ENCODE measurements around the gene SELENOW. TPM values are rescaled to one million over a fixed set of nuclear protein-coding genes. Genes with fewer than 3 reads are reported as not detected.
"Not testable (repeated sequence)": the region's sequence is repeated elsewhere in the genome, so short reads cannot be mapped to it uniquely, and the experiment has no call there.

SELENOW gene
- 100 to 1,000 TPM in 1 of 2 donors, 10 to 100 TPM in 1; 89.5 to 101 TPM for total RNA-seq
- 54.6 to 63.2 reads per million in 2 donors for total RNA-seq

DNA sequence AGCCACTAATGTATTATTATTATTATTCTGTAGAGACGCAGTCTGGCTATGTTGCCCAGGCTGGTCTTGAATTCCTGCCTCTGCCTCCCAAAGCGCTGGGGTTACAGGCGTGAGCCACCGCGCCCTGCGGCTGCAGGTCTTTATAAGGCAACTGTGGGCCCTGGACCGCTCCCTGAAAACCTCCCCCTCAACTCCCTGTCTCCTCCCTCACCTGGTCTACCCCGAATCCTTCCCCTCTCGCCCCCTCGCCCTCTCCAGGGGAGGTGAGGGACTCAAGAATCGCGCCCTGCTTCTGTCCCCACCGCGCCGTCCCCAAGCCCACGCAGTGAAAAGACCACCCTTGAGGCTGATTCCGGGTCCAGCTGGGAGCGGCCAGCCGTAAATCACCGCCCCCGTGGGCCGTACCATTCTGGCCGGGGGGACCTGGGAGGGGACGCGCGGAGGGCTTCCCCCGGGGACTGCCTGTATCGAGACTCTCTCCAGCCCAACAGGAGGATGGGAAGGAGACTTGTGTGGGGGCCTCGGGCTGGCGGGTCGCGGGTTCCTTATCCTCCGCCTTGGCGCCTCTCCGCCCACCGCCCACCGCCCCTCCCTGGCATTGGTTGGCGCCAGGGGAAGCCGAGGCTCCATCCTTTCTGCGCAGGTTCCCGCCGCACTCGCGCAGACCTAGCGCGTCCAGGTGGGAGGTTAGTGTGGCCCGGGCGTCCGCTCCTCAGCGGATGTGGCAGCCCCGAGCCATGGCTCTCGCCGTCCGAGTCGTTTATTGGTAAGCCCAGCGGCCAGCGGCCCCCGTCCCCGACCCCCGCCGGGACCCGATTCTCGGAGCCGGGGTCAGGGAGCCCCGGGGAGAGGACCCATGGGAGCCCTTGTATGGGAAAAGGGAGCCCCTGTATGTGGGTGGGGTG lies at the start of gene SELENOW:
Gene SELENOW (plus strand): TSS at position 655 of the 905 bp plus-strand sequence. CDS start 83 bp downstream, at position 738.
- H3K9me3 ChIP-seq (ENCODE audit: control insufficient read depth, low read length, poor library complexity, severe bottlenecking), result no peaks in the 10 kb centered on the region
- H3K27ac Mint-ChIP-seq, result peak within 1 kb of the TSS; percentile 91
- no peaks in the 10 kb centered on the region for H3K27me3 Mint-ChIP-seq
- peak; percentile 64 to 66 (median 64) for DNase-seq
- ATAC-seq, result peak; percentile 95
- H3K4me1 Mint-ChIP-seq, result peaks cover 31% of the 10 kb centered on the region
- H3K36me3 Mint-ChIP-seq (ENCODE audit: low read depth), result peaks cover 6% of the 10 kb centered on the region
- H3K4me3 Mint-ChIP-seq, result peak within 1 kb of the TSS; percentile 97

DNA sequence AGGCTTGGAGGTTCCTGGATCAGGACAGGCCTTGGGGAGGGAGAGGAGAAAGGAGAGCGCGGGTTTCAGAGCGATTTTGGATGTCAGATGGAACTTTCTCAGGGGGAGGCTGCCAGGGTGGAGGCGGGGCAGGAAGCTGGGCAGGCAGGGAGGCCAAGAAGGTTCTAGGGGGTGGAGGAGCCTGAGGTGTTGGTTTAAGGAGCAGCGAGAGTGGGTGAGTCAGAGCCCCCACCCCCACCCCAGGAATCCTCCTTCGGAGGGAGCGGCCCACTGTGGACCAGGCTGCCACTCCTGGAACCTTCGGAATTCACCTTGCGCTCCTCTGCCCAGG lies 49.1 kb upstream of the SELENOW start:
- Mint-ChIP-seq H3K27me3 (peaks cover 39% of the 10 kb centered on the region), H3K27ac (no peak overlapping the region), H3K4me1 (peaks cover 19% of the 10 kb centered on the region), H3K36me3 (ENCODE audit: low read depth) (peaks cover 4% of the 10 kb centered on the region), H3K4me3 (peak overlapping the region; percentile 77)
- no peaks in the 10 kb centered on the region for H3K9me3 ChIP-seq (ENCODE audit: control insufficient read depth, low read length, poor library complexity, severe bottlenecking)
- DNase-seq (no peak), ATAC-seq (peak; percentile 36)

DNA sequence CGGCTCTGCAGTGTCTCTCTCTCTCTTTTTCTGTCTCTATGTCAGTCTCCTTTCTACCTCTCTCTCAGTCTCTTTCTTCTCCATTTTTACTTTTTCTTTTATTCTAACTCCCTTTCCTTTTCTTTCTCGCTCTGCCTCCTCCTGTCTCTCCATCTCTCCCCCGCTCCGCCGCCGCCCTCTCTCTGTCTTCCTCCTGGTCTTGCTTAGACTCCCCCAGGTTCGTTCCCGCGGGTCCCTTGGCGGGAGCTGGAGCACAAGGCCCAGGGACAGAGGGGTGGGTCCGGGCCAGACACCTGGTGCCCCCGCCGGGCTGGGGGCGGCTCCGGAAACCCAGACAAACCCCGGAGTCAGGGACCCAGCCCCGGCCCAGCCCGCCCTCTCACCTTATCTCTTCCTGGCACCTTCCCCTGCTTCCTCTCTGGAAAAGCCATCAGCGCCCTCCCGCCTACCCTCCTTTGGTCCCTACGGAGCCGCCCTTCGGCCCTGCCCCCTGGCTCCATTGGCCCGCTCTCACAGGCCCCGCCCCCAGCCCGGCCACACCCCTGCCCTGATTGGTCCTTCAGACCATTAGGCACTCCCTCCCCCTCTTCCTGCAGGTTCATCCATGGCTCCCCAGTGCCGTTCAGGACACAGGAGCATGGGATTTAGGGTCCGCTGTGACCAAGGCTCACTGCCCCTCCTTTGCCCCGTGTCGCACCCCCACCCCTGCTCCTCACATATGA lies 48.5 kb upstream of the SELENOW start:
- H3K9me3 ChIP-seq (ENCODE audit: control insufficient read depth, low read length, poor library complexity, severe bottlenecking), result no peaks in the 10 kb centered on the region
- Mint-ChIP-seq H3K27me3 (peaks cover 38% of the 10 kb centered on the region), H3K36me3 (ENCODE audit: low read depth) (peaks cover 4% of the 10 kb centered on the region), H3K27ac (no peak overlapping the region), H3K4me3 (peak overlapping the region; percentile 77), H3K4me1 (peaks cover 19% of the 10 kb centered on the region)
- peak; percentile 72 for ATAC-seq
- no peak for DNase-seq

DNA sequence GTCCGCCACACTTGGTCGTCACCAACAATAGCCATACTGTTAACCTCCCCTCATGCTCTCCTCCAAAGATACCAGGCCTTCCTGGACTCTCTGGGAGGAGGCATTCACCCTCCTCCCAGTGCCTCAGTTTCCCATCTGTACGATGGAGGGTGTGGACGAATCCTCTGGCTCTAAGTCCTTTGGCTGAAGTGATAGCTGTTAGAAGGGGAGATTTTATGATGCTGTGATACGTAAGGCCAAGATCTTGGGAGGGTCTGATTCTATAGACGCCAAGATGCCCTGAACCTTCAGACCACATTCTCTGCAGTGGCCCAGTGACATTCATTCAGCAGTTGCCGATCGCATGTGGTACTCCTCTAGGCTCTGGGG lies 48.0 kb upstream of the SELENOW start:
- Mint-ChIP-seq H3K27me3 (peaks cover 38% of the 10 kb centered on the region), H3K36me3 (ENCODE audit: low read depth) (peaks cover 4% of the 10 kb centered on the region), H3K4me3 (peak overlapping the region; percentile 77), H3K4me1 (peaks cover 19% of the 10 kb centered on the region), H3K27ac (no peak overlapping the region)
- no peak for ATAC-seq
- no peak for DNase-seq
- no peaks in the 10 kb centered on the region for H3K9me3 ChIP-seq (ENCODE audit: control insufficient read depth, low read length, poor library complexity, severe bottlenecking)

DNA sequence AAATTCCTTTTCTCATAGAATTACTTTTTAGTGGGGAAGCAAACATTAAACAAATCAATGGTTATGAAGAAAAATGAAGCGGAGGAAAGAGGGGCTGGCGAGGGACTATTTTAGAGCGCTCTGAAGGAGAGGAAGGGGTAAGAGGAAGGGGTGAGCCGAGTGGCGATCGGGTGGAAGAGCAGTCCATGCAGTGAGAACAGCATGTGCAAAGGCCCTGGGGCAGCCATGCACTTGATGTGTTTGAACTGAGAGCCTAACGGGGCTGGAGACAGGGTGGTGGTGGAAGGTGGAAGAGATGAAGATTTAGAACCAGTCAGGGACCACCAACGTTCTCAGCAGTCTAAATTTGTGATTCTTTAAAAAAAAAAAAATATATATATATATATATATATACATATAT lies 47.6 kb upstream of the SELENOW start:
- peaks cover 38% of the 10 kb centered on the region for H3K27me3 Mint-ChIP-seq
- H3K9me3 ChIP-seq (ENCODE audit: control insufficient read depth, low read length, poor library complexity, severe bottlenecking), result no peaks in the 10 kb centered on the region
- H3K27ac Mint-ChIP-seq, result no peak overlapping the region
- DNase-seq (no peak), ATAC-seq (no peak)
- H3K4me1 Mint-ChIP-seq, result peaks cover 19% of the 10 kb centered on the region
- peaks cover 4% of the 10 kb centered on the region for H3K36me3 Mint-ChIP-seq (ENCODE audit: low read depth)
- no peak overlapping the region for H3K4me3 Mint-ChIP-seq

DNA sequence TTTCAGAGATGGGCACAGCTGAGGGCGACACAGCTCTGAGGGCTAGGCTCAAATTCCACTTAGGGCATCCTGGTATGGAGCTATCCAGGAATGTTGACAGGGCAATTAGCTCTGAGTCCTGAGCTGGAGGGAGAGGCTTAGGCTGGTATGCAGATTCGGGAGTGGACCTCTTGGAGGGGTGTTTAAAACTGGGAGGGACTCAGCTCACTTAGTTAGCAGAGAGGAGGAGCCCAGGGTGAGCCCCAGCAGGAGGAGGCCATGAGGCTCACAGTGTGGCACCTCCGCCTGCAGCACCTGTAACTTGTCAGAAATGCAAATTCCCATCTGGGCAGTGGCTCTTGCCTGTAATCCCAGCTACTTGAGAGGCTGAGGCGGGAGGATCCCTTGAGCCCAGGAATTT lies 43.4 kb upstream of the SELENOW start:
- H3K9me3 ChIP-seq (ENCODE audit: control insufficient read depth, low read length, poor library complexity, severe bottlenecking), result no peaks in the 10 kb centered on the region
- ATAC-seq, result no peak
- no peak for DNase-seq
- no peaks in the 10 kb centered on the region for H3K36me3 Mint-ChIP-seq (ENCODE audit: low read depth)
- H3K4me3 Mint-ChIP-seq, result no peak overlapping the region
- H3K27ac Mint-ChIP-seq, result no peak overlapping the region
- H3K4me1 Mint-ChIP-seq, result peaks cover 8% of the 10 kb centered on the region
- H3K27me3 Mint-ChIP-seq, result peaks cover 17% of the 10 kb centered on the region

DNA sequence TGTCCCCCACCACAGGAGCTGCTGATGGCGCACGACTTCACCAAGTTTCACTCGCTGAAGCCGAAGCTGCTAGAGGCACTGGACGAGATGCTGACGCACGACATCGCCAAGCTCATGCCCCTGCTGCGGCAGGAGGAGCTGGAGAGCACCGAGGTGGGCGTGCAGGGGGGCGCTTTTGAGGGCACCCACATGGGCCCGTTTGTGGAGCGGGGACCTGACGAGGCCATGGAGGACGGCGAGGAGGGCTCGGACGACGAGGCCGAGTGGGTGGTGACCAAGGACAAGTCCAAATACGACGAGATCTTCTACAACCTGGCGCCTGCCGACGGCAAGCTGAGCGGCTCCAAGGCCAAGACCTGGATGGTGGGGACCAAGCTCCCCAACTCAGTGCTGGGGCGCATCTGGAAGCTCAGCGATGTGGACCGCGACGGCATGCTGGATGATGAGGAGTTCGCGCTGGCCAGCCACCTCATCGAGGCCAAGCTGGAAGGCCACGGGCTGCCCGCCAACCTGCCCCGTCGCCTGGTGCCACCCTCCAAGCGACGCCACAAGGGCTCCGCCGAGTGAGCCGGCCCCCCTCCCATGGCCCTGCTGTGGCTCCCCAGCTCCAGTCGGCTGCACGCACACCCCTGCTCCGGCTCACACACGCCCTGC lies 37.5 kb upstream of the SELENOW start:
- peaks cover 14% of the 10 kb centered on the region for H3K4me1 Mint-ChIP-seq
- DNase-seq, result no peak
- ATAC-seq, result no peak
- H3K4me3 Mint-ChIP-seq, result no peak overlapping the region
- H3K36me3 Mint-ChIP-seq (ENCODE audit: low read depth), result peaks cover 2% of the 10 kb centered on the region
- peak overlapping the region; percentile 21 for H3K27ac Mint-ChIP-seq
- no peaks in the 10 kb centered on the region for H3K27me3 Mint-ChIP-seq
- H3K9me3 ChIP-seq (ENCODE audit: control insufficient read depth, low read length, poor library complexity, severe bottlenecking), result no peaks in the 10 kb centered on the region

DNA sequence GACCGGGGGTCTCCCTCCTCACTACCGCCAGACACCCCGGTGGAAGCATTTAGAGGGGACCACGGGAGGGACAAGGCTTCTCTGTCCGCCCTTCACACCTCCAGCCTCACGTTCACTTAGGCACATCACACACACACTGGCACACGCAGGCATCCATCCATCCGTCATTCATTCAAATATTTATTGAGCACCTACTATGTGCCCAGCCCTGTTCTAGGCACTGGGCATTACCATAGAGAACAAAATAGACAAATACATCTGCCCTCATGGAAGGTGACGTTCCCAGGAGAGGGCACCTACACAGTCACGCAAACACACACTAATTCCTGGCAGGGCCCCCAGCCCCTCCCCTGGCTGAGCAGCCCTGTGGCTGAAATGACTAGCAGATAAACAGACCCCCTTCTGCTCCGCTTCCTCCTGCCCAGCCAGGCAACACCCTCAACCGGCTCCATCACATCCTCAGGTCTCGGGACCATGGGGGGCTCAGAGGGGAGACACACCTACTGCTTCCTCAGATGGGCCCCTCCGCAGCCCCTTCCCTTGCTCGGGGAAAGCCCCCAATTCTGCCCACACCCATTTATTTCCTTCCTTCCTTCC lies 36.9 kb upstream of the SELENOW start:
- DNase-seq (no peak), ATAC-seq (no peak)
- peaks cover 14% of the 10 kb centered on the region for H3K4me1 Mint-ChIP-seq
- H3K4me3 Mint-ChIP-seq, result peak overlapping the region; percentile 41
- peaks cover 2% of the 10 kb centered on the region for H3K36me3 Mint-ChIP-seq (ENCODE audit: low read depth)
- no peaks in the 10 kb centered on the region for H3K27me3 Mint-ChIP-seq
- H3K9me3 ChIP-seq (ENCODE audit: control insufficient read depth, low read length, poor library complexity, severe bottlenecking), result no peaks in the 10 kb centered on the region
- H3K27ac Mint-ChIP-seq, result no peak overlapping the region

DNA sequence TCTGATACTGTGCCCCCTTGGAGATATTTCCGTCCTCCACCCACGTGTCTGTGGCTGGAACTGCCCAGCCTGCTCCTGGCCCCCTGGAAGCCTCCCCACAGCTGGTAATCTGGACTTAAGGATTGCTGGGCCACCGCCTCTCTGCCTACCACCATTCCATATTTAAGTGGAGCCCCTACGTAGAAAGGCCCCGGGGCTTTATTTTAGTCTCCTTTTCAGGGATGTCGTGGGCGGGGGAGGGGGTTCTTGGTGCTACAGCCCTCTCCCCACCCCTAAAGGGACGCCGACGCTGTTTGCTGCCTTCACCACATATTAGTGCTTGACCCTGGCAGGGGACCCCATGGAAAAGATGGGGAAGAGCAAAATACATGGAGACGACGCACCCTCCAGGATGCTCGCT lies 35.9 kb upstream of the SELENOW start:
- no peak overlapping the region for H3K27ac Mint-ChIP-seq

DNA sequence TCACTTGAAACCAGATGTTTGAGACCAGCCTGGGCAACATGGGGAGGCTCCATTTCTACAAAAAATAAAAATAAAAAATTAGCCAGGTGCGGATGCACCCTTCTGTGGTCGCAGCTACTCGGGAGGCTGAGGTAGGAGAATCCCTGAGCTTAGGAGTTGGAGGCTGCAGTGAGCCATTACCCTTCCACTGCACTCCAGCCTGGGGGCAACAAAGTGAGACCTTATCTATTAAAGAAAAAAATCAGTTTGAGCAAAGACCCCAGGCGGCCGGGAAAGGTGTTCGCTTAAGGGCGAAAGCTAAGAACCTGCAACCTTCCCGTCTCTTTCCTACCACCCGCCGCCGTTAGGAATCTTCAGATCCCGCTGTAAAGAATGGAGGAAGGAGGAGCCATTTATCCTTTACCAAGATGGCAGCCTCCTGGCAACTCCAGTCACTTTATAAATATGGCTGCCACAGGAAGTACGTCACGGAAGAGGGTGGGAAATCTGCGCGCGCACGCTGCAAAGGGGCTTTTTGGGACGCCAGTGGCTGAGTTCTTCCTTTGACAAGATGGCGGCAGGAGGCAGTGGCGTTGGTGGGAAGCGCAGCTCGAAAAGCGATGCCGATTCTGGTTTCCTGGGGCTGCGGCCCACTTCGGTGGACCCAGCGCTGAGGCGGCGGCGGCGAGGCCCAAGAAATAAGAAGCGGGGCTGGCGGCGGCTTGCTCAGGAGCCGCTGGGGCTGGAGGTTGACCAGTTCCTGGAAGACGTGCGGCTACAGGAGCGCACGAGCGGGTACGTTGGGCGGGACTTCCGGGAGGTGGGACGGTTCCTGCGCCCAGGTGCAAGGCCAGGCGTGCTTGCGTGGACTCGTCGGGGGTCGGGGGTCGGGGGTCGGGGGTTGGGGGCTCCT lies 33.2 kb upstream of the SELENOW start, which contains the start of gene NOP53:
Gene NOP53 (plus strand): TSS at position 537 of the 892 bp plus-strand sequence. CDS start 14 bp downstream, at position 551.
- peak; percentile 90 to 94 (median 93) for DNase-seq
- no peaks in the 10 kb centered on the region for H3K9me3 ChIP-seq (ENCODE audit: control insufficient read depth, low read length, poor library complexity, severe bottlenecking)
- H3K4me3 Mint-ChIP-seq, result peak within 1 kb of the TSS; percentile 99
- H3K4me1 Mint-ChIP-seq, result peaks cover 24% of the 10 kb centered on the region
- H3K36me3 Mint-ChIP-seq (ENCODE audit: low read depth), result peaks cover 2% of the 10 kb centered on the region
- ATAC-seq, result peak; percentile 85
- H3K27me3 Mint-ChIP-seq, result no peaks in the 10 kb centered on the region
- H3K27ac Mint-ChIP-seq, result peak within 1 kb of the TSS; percentile 99

More for the DNA sequence above, 35.9 kb upstream of the SELENOW start:
- DNase-seq, result no peak
- peaks cover 2% of the 10 kb centered on the region for H3K36me3 Mint-ChIP-seq (ENCODE audit: low read depth)
- peaks cover 14% of the 10 kb centered on the region for H3K4me1 Mint-ChIP-seq
- no peaks in the 10 kb centered on the region for H3K9me3 ChIP-seq (ENCODE audit: control insufficient read depth, low read length, poor library complexity, severe bottlenecking)
- no peak for ATAC-seq
- no peaks in the 10 kb centered on the region for H3K27me3 Mint-ChIP-seq
- H3K4me3 Mint-ChIP-seq, result peak overlapping the region; percentile 79

DNA sequence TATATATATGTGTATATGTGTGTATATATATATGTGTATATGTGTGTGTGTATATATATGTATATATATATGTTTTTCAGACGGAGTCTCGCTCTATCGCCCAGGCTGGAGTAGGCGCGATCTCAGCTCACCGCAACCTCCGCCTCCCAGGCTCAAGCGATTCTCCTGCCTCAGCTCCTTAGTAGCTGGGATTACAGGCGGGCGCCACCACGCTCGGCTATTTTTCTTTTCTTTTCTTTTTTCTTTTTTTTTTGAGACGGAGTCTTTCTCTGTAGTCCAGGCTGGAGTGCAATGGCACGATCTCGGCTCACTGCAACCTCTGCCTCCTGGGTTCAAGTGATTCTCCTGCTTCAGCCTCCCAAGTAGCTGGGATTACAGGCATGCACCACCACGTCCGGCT lies 32.4 kb upstream of the SELENOW start:
- Mint-ChIP-seq H3K27ac (peak overlapping the region; percentile 99), H3K4me3 (peak overlapping the region; percentile 99), H3K4me1 (peaks cover 27% of the 10 kb centered on the region)
- not testable (repeated sequence) for DNase-seq; H3K27me3 Mint-ChIP-seq; H3K36me3 Mint-ChIP-seq (ENCODE audit: low read depth); ATAC-seq; H3K9me3 ChIP-seq (ENCODE audit: control insufficient read depth, low read length, poor library complexity, severe bottlenecking)

DNA sequence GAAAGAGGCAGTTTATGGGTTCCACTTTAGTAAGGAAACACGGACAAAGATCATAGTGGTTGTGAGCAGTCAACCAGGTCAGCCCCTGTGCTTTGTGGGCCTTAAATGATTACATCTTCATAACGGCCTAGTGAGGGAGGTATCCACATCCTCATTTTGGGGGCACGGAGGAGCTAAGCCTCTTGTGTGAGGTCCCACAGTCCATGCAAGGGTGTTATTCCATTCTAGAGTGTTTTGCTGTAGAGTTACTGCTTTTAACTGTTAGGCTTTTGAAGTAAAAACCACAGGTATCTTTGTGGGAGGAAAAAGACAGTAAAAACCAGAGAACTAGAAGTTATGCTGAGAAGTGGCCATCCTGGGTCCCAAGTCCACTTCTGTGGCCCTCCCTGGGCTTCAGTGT lies 29.2 kb upstream of the SELENOW start:
- H3K4me3 Mint-ChIP-seq, result peak overlapping the region; percentile 55
- no peaks in the 10 kb centered on the region for H3K27me3 Mint-ChIP-seq
- no peaks in the 10 kb centered on the region for H3K9me3 ChIP-seq (ENCODE audit: control insufficient read depth, low read length, poor library complexity, severe bottlenecking)
- no peak for ATAC-seq
- peaks cover 4% of the 10 kb centered on the region for H3K36me3 Mint-ChIP-seq (ENCODE audit: low read depth)
- peaks cover 20% of the 10 kb centered on the region for H3K4me1 Mint-ChIP-seq
- no peak for DNase-seq
- peak overlapping the region; percentile 91 for H3K27ac Mint-ChIP-seq
